Kidney epithelial cell (primary cell): ENCODE results near the gene PDE10A. TPM values are rescaled to one million over a fixed set of nuclear protein-coding genes. Genes with fewer than 3 reads are reported as not detected.
A peak's percentile ranks its signal among the peaks of the same experiment; 100 is the strongest.

ENCODE experiments used
- DNase-seq: peaks from one replicate; pipeline ENCODE4 v3.0.0-alpha.2; 2010; ENCODE audit warnings: low read depth
- H3K27me3 ChIP-seq: 2 replicates; pipeline ENCODE4 v1.6.0; 2011; ENCODE audit warnings: low read length; ENCODE audit not compliant: control insufficient read depth, insufficient read depth
- H3K36me3 ChIP-seq: 2 replicates; pipeline ENCODE4 v1.5.1; 2011; ENCODE audit warnings: low read length; ENCODE audit not compliant: control insufficient read depth, insufficient read depth
- H3K4me3 ChIP-seq: 2 replicates; pipeline ENCODE4 v1.5.1; 2011; ENCODE audit warnings: low read depth, mild to moderate bottlenecking, control low read depth, low read length
- CTCF ChIP-seq: IDR thresholded peaks from 2 replicates; pipeline ENCODE4 v1.5.1; 2011; ENCODE audit warnings: mild to moderate bottlenecking, moderate library complexity, low read length, control low read depth, inconsistent platforms; ENCODE audit not compliant: insufficient read depth, poor library complexity, severe bottlenecking
- total RNA-seq: library from RNA; depleted of rRNA; stranded (reverse); fragments of >200 nt; gene quantifications from 2 replicates; pipeline ENCODE4 v1.2.3, GENCODE V29; 2015

Gene PDE10A
- total RNA-seq, 1 donor from 2014 or later = 13.0 TPM

DNA sequence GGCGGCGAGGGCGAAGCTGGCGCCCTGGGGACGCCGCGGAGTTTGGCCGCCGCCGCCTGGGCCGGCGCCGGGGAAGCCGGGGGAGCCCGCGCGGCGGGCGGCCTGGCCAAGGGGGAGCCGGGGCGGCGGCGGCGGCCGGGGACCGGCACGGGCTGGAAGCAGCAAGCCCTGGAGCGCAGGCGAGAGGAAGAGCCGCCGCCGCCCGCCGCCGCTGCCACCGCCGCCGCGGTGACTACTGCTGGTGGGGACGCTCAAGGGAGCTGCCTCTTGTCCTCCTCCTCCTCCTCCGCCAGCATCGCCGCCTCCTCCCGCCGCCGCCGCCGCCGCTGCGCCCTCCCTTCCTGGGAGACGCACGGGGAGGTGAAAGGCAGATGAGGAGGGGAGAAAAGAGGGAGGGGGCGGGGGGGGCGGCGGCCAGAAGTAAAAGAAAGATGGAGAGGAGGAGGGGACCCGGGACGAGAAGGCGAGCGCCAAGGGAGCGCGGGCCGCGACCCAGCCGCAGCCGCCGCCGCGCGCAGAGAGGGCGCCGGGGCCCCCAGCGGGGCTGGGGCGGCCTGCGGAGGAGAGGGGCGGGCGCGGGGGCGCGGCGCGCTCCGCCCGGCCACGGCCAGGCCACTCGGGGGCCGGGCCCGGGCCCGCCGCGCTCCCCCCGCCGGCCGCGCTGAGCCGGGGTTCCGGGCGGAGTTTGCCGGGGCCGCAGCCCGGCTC, 846 bp downstream of the PDE10A start:
- peak overlapping the region; percentile 90 for H3K4me3 ChIP-seq
- peaks cover 5% of the 10 kb centered on the region for H3K27me3 ChIP-seq
- peaks cover 1% of the 10 kb centered on the region for H3K36me3 ChIP-seq
- DNase-seq = no peak
- no peak for TF ChIP-seq CTCF

GRCh38 chr6:165661664-165662025, 1.4 kb downstream of the PDE10A start:
- no peak for TF ChIP-seq CTCF
- H3K27me3 ChIP-seq = peaks cover 5% of the 10 kb centered on the region
- H3K36me3 ChIP-seq = peaks cover 1% of the 10 kb centered on the region
- no peak for DNase-seq
- peak overlapping the region; percentile 90 for H3K4me3 ChIP-seq

GRCh38 chr6:165660857-165661663, 2.0 kb downstream of the PDE10A start:
- no peak for DNase-seq
- Histone ChIP-seq H3K27me3 (peaks cover 5% of the 10 kb centered on the region), H3K36me3 (peaks cover 1% of the 10 kb centered on the region), H3K4me3 (peak overlapping the region; percentile 90)
- TF ChIP-seq CTCF = no peak

- Histone ChIP-seq H3K36me3 (peaks cover 1% of the 10 kb centered on the region), H3K27me3 (peaks cover 3% of the 10 kb centered on the region), H3K4me3 (peak overlapping the region; percentile 90)
- DNase-seq = no peak
- TF ChIP-seq CTCF = no peak
Measured at GRCh38 chr6:165659945-165660856, 2.8 kb downstream of the PDE10A start.

DNA sequence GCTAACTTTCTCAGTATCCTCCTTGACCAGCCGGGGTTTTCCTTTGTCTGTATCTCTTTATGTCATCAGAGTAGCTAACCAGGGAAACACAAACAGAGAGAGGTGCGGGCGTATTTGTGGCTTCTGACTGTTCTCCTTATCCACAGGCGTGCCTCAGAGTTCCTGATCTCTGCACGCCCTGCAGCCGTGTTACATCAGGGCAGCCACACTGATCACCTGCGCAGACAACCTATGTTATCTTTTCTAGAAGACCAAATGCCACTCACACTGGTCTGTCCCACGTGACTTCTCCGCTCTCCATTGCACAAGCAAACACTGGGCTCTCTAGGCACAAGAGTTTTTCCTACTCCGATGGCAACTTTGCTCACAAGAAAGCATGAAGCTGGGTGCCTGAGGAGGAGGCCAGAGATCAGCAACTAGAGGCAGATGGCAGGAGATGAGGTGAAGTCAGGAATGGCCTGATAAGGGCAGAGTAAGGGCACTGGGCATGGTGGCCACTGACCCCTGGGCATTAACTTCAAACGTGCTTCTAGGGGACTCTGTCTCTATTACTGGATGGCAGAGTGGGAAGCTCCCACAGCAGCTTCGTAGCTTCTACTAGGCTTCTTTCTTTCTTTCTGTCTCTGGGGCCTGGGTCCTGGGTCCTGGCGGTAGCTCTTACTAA, 4.5 kb downstream of the PDE10A start:
- H3K36me3 ChIP-seq = peaks cover 1% of the 10 kb centered on the region
- no peak for DNase-seq
- H3K27me3 ChIP-seq = no peaks in the 10 kb centered on the region
- TF ChIP-seq CTCF = no peak
- H3K4me3 ChIP-seq = no peak overlapping the region
